ENCODE results near the gene HECA. TPM values are rescaled to one million over a fixed set of nuclear protein-coding genes. Genes with fewer than 3 reads are reported as not detected.
A peak's percentile ranks its signal among the peaks of the same experiment; 100 is the strongest.
"Not testable (repeated sequence)": the region's sequence is repeated elsewhere in the genome, so short reads cannot be mapped to it uniquely, and the experiment has no call there.

HECA gene
- total RNA-seq, 1 donor from 2014 or later: 23.6 TPM

- ATAC-seq: peak; percentile 28
These were observed 27.0 kb downstream of the HECA start for GRCh38 chr6:139161817-139162284.

- ATAC-seq: no peak
These were observed 29.1 kb downstream of the HECA start for GRCh38 chr6:139164001-139164400.

GRCh38 chr6:139165324-139165723 lies 30.4 kb downstream of the HECA start:
- ATAC-seq: no peak

GRCh38 chr6:139166238-139166955 lies 31.5 kb downstream of the HECA start:
- ATAC-seq: no peak

GRCh38 chr6:139166956-139167313 lies 32.1 kb downstream of the HECA start:
- ATAC-seq: no peak

- no peak for ATAC-seq
These were observed 37.3 kb downstream of the HECA start for GRCh38 chr6:139172151-139172550.

GRCh38 chr6:139172567-139172966 lies 37.7 kb downstream of the HECA start:
- peak; percentile 84 for ATAC-seq

- ATAC-seq: peak; percentile 75
These were observed 38.3 kb downstream of the HECA start for GRCh38 chr6:139173172-139173571.

- no peak for ATAC-seq
These were observed 38.9 kb downstream of the HECA start for GRCh38 chr6:139173822-139174221.

- no peak for ATAC-seq
These were observed 40.1 kb downstream of the HECA start for GRCh38 chr6:139174961-139175360.

GRCh38 chr6:139175389-139175948 lies 40.6 kb downstream of the HECA start:
- no peak for ATAC-seq

- peak; percentile 49 for ATAC-seq
These were observed 46.4 kb downstream of the HECA start for GRCh38 chr6:139181236-139181635.

- no peak for ATAC-seq
These were observed 49.2 kb downstream of the HECA start for GRCh38 chr6:139184047-139184446.

GRCh38 chr6:139184459-139184858 lies 49.6 kb downstream of the HECA start:
- ATAC-seq: no peak

GRCh38 chr6:139186242-139186641 lies 51.4 kb downstream of the HECA start:
- ATAC-seq: peak; percentile 28

GRCh38 chr6:139186692-139187091 lies 51.8 kb downstream of the HECA start:
- ATAC-seq: no peak

- no peak for ATAC-seq
These were observed 52.6 kb downstream of the HECA start for GRCh38 chr6:139187489-139187888.

- no peak for ATAC-seq
These were observed 54.8 kb downstream of the HECA start for GRCh38 chr6:139189665-139190064.

- no peak for ATAC-seq
These were observed 59.9 kb downstream of the HECA start for GRCh38 chr6:139194740-139195139.

- ATAC-seq: no peak
These were observed 63.8 kb downstream of the HECA start for GRCh38 chr6:139198529-139199288.

GRCh38 chr6:139201378-139201777 lies 66.5 kb downstream of the HECA start:
- ATAC-seq: no peak

GRCh38 chr6:139204978-139205377 lies 70.1 kb downstream of the HECA start:
- ATAC-seq: no peak

GRCh38 chr6:139205843-139206242 lies 71.0 kb downstream of the HECA start:
- ATAC-seq: no peak

- ATAC-seq: not testable (repeated sequence)
These were observed 75.9 kb downstream of the HECA start for GRCh38 chr6:139210766-139211165.
